NCI-H2081 treated with DMSO at 0.1 percent for 48 hours (cell line): Measurements from ENCODE around the gene LRIG2.
"Not testable (repeated sequence)": the region's sequence is repeated elsewhere in the genome, so short reads cannot be mapped to it uniquely, and the experiment has no call there.

Experiments used
- DNase-seq: peaks from one replicate; lab custom pipeline; 2025; lab: John Stamatoyannopoulos, UW

LRIG2 gene

GRCh38 chr1:113058941-113059706, 13.9 kb upstream of the LRIG2 start:
- no peak for DNase-seq

- not testable (repeated sequence) for DNase-seq
Measured at GRCh38 chr1:113063456-113063855, 9.5 kb upstream of the LRIG2 start.

GRCh38 chr1:113072141-113072756, 749 bp upstream of the LRIG2 start:
- DNase-seq = no peak

GRCh38 chr1:113073479-113073950, 517 bp downstream of the LRIG2 start:
- no peak for DNase-seq

- no peak for DNase-seq
Measured at GRCh38 chr1:113074237-113074636, 1.2 kb downstream of the LRIG2 start.

GRCh38 chr1:113077978-113078377, 5.0 kb downstream of the LRIG2 start:
- not testable (repeated sequence) for DNase-seq

GRCh38 chr1:113086541-113086940, 13.5 kb downstream of the LRIG2 start:
- DNase-seq = no peak

GRCh38 chr1:113088972-113089371, 16.0 kb downstream of the LRIG2 start:
- no peak for DNase-seq

- DNase-seq = no peak
Measured at GRCh38 chr1:113090051-113090450, 17.1 kb downstream of the LRIG2 start.

- DNase-seq = no peak
Measured at GRCh38 chr1:113091988-113092594, 19.1 kb downstream of the LRIG2 start.

GRCh38 chr1:113094506-113094905, 21.5 kb downstream of the LRIG2 start:
- DNase-seq = no peak

- no peak for DNase-seq
Measured at GRCh38 chr1:113095790-113096455, 22.9 kb downstream of the LRIG2 start.

GRCh38 chr1:113096493-113096892, 23.5 kb downstream of the LRIG2 start:
- DNase-seq = no peak

GRCh38 chr1:113101588-113101987, 28.6 kb downstream of the LRIG2 start:
- DNase-seq = no peak

GRCh38 chr1:113103048-113103447, 30.1 kb downstream of the LRIG2 start:
- no peak for DNase-seq

- no peak for DNase-seq
Measured at GRCh38 chr1:113103977-113104376, 31.0 kb downstream of the LRIG2 start.

- DNase-seq = no peak
Measured at GRCh38 chr1:113106910-113107309, 33.9 kb downstream of the LRIG2 start.

- no peak for DNase-seq
Measured at GRCh38 chr1:113109908-113110554, 37.0 kb downstream of the LRIG2 start.

GRCh38 chr1:113118266-113118665, 45.3 kb downstream of the LRIG2 start:
- no peak for DNase-seq

GRCh38 chr1:113123737-113124136, 50.7 kb downstream of the LRIG2 start:
- DNase-seq = no peak

GRCh38 chr1:113124366-113124765, 51.4 kb downstream of the LRIG2 start:
- no peak for DNase-seq

GRCh38 chr1:113125517-113125916, 52.5 kb downstream of the LRIG2 start:
- DNase-seq = no peak
